GM19035 (cell line): ENCODE results near the gene NDRG2.

Source experiments
- ATAC-seq: cut with Tn5 transposase; IDR thresholded peaks from one replicate; pipeline ENCODE4 v1.9.1; 2021; ENCODE audit not compliant: unreplicated experiment

The NDRG2 gene

GRCh38 chr14:21037156-21037555 lies 12.3 kb upstream of the NDRG2 start:
- ATAC-seq: no peak

GRCh38 chr14:21036751-21037150 lies 11.9 kb upstream of the NDRG2 start:
- no peak for ATAC-seq

- no peak for ATAC-seq
These were observed 9.8 kb upstream of the NDRG2 start, which contains the start of gene RNASE13 for GRCh38 chr14:21034707-21035106. RNASE13 (minus strand) TSS chr14:21034807; CDS start chr14:21034288, 519 bp downstream.

- no peak for ATAC-seq
These were observed 8.4 kb upstream of the NDRG2 start for GRCh38 chr14:21033133-21033698.

- no peak for ATAC-seq
These were observed 7.7 kb upstream of the NDRG2 start for GRCh38 chr14:21032326-21033132.

GRCh38 chr14:21030531-21030930 lies 5.7 kb upstream of the NDRG2 start:
- ATAC-seq: no peak

GRCh38 chr14:21029917-21030316 lies 5.1 kb upstream of the NDRG2 start, which contains the start of gene TPPP2:
TPPP2 (plus strand) TSS chr14:21030217; CDS start chr14:21030582, 365 bp downstream.
- ATAC-seq: no peak

GRCh38 chr14:21026988-21027315 lies 2.1 kb upstream of the NDRG2 start:
- no peak for ATAC-seq

- no peak for ATAC-seq
These were observed 1.6 kb upstream of the NDRG2 start for GRCh38 chr14:21026274-21026987.

GRCh38 chr14:21025371-21026273 lies 761 bp upstream of the NDRG2 start:
- no peak for ATAC-seq

GRCh38 chr14:21023817-21024584 lies 860 bp downstream of the NDRG2 start:
- ATAC-seq: no peak

GRCh38 chr14:21023174-21023573 lies 1.7 kb downstream of the NDRG2 start:
- no peak for ATAC-seq

GRCh38 chr14:21022686-21023085 lies 2.2 kb downstream of the NDRG2 start:
- ATAC-seq: no peak

GRCh38 chr14:21020977-21021545 lies 3.8 kb downstream of the NDRG2 start:
- no peak for ATAC-seq

GRCh38 chr14:21019366-21019765 lies 5.5 kb downstream of the NDRG2 start:
- no peak for ATAC-seq

- no peak for ATAC-seq
These were observed 6.1 kb downstream of the NDRG2 start for GRCh38 chr14:21018781-21019180.

- ATAC-seq: no peak
These were observed 6.6 kb downstream of the NDRG2 start for GRCh38 chr14:21018286-21018685.

- ATAC-seq: no peak
These were observed 7.2 kb downstream of the NDRG2 start for GRCh38 chr14:21017528-21018245.
